H1 (cell line): Measurements from ENCODE around the gene CCL7. TPM values are rescaled to one million over a fixed set of nuclear protein-coding genes. Genes with fewer than 3 reads are reported as not detected.

ENCODE experiments used
- CBX5 ChIP-seq: fragments of 300-800, 300-1000 bp; sonication (generic); IDR thresholded peaks from 2 replicates; pipeline ENCODE4 v1.7.1; 2016; ENCODE audit warnings: antibody characterized with exemption, low read length, low read depth
- POU5F1 ChIP-seq: IDR thresholded peaks from 2 replicates; pipeline ENCODE4 v1.6.1; 2011; ENCODE audit warnings: low read depth, mild to moderate bottlenecking, low read length, moderate library complexity
- RXRA ChIP-seq: IDR thresholded peaks from 2 replicates; pipeline ENCODE4 v1.6.1; 2011; ENCODE audit warnings: low read depth, mild to moderate bottlenecking, low read length, moderate library complexity; ENCODE audit not compliant: insufficient read depth
- SIRT6 ChIP-seq: IDR thresholded peaks from one replicate; pipeline ENCODE4 v1.7.1; 2012; ENCODE audit warnings: low read length, inconsistent platforms
- TEAD4 ChIP-seq: IDR thresholded peaks from 2 replicates; pipeline ENCODE4 v1.6.1; 2012; ENCODE audit warnings: low read depth, low read length, inconsistent platforms, mixed read lengths
- ZNF274 ChIP-seq: IDR thresholded peaks from 2 replicates; pipeline ENCODE4 v1.7.0; 2012; ENCODE audit warnings: low read length, borderline replicate concordance; ENCODE audit errors: extremely low read depth
- polyA plus RNA-seq, 7 experiments: library from polyadenylated mRNA; depleted of rRNA in 3 of 7; stranded (reverse) in 5 of 7; unstranded in 2 of 7; fragments of >200 nt in 5 of 7; fragments of 200-250 nt in 2 of 7; gene quantifications; 1 replicate in 5 of 7; 2 replicates in 1 of 7; 4 replicates in 1 of 7; pipeline versions ENCODE4 v1.2.1 to v1.2.3, GENCODE V29; 2011 to 2013; ENCODE audit warnings: missing spikeins in 2 of 7, mixed read lengths in 2 of 7
- total RNA-seq: library from RNA; stranded (reverse); fragmentation: NEBNext Ultra II Directional; extraction: Animal tissue kit (Norgen Biotek cat#: 25700); gene quantifications from 2 replicates; pipeline ENCODE4 v1.2.1, GENCODE V29; 2021

The CCL7 gene
- total and polyA plus RNA-seq, 2 of the 8 experiments (the other 6 are each of a cell fraction or from before 2014, with no cell fraction given), result not detected

- TF ChIP-seq POU5F1 (no peak), CBX5 (no peak), TEAD4 (no peak), SIRT6 (no peak), ZNF274 (no peak), RXRA (no peak)
Measured at GRCh38 chr17:34237458-34237857, 32.6 kb upstream of the CCL7 start (continued).
